GM23248 (cell line): Measurements from ENCODE around the gene RPL13A.

ENCODE experiments used
- EZH2 ChIP-seq: fragments of 200-600 bp; sonication (generic); IDR thresholded peaks from 2 replicates; pipeline ENCODE4 v1.6.1; 2018; ENCODE audit warnings: antibody characterized with exemption, mild to moderate bottlenecking; ENCODE audit not compliant: insufficient read depth, poor library complexity, severe bottlenecking
- EZH2phosphoT487 ChIP-seq: fragments of 200-600 bp; sonication (generic); IDR thresholded peaks from 2 replicates; pipeline ENCODE4 v1.6.1; 2018; ENCODE audit warnings: antibody characterized with exemption, moderate library complexity, mild to moderate bottlenecking, low read depth; ENCODE audit not compliant: insufficient read depth

- no peak for TF ChIP-seq EZH2
- no peak for TF ChIP-seq EZH2phosphoT487
Measured at GRCh38 chr19:49465371-49465770, 22.0 kb upstream of the RPL13A start.
